ENCODE results near the gene VWC2. TPM values are rescaled to one million over a fixed set of nuclear protein-coding genes. Genes with fewer than 3 reads are reported as not detected.
"Not testable (repeated sequence)": the region's sequence is repeated elsewhere in the genome, so short reads cannot be mapped to it uniquely, and the experiment has no call there.

The VWC2 gene
- total RNA-seq, 2 donors from 2014 or later: 0.09 to 0.25 TPM

GRCh38 chr7:49839863-49840645 is 66.6 kb downstream of the VWC2 start:
- ATAC-seq (no peak), DNase-seq (no peak)
- intact Hi-C loops (cut with DNase I, micrococcal nuclease): no loop called here

DNA sequence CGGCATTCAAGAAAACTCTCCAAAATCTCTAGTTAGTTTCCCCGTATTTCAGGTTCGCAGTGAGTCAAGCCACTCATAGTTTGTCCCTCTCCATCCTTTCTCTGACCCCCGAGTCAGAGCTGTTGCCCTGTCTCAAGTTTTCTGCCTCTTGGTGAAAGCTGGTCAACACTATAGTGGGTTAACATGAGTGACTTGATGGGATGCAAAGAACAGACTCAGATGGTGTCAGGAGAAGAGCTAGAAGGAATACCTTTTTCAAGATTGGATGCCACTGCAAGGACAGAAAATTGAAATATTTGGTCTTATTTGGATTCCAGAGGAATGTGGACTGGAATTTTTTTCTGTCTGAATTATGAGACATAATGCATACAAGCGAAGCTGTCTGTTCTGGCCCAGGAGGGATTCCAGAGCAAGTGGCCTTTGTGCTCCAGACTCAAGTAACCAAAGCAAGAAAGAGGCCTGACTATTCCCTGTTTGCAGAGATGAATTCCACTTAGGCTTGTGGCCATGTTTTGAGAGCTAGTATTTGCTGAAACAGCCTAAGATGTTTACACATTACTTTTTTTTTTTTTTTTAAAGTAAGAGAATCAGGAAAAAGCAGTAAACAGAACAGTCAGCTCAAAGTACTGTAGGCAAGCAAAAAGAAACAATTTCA is 67.4 kb downstream of the VWC2 start:
- ATAC-seq (no peak), DNase-seq (no peak)
- intact Hi-C loops (cut with DNase I, micrococcal nuclease): no loop called here

DNA sequence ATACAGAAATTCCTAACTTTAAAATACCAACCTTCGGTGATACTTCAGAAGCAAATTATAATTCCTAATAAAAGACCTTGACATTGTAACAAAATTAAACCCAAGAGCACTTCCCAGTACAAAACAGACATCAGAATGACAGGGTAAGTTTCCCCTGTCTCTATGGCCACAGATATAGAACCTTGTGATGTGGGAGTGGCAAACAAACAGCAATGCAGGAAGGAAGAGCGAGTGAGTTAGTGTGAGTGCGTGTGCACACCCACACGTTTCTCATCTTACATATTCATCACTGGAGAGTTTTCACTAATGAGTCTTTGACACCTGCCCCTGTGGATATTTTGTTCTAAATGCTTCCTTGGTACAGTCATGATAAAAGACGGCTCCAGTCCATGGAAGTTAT is 72.2 kb downstream of the VWC2 start:
- intact Hi-C loops (cut with DNase I, micrococcal nuclease): no loop called here
- no peak for DNase-seq
- ATAC-seq: no peak

GRCh38 chr7:49848211-49848841 is 74.9 kb downstream of the VWC2 start:
- DNase-seq (no peak), ATAC-seq (no peak)
- intact Hi-C loops (cut with DNase I, micrococcal nuclease): no loop called here

GRCh38 chr7:49850921-49851613 is 77.6 kb downstream of the VWC2 start:
- DNase-seq: no peak
- no peak for ATAC-seq
- intact Hi-C loops (cut with DNase I, micrococcal nuclease): no loop called here

GRCh38 chr7:49851614-49851934 is 78.1 kb downstream of the VWC2 start:
- intact Hi-C loops (cut with DNase I, micrococcal nuclease); ATAC-seq; DNase-seq: not testable (repeated sequence)

- DNase-seq (peak in 1 of 2 donors; percentile 8), ATAC-seq (peak; percentile 69)
- intact Hi-C loops (cut with DNase I, micrococcal nuclease): no loop called here
Observed at GRCh38 chr7:49852619-49853462, 79.4 kb downstream of the VWC2 start.

DNA sequence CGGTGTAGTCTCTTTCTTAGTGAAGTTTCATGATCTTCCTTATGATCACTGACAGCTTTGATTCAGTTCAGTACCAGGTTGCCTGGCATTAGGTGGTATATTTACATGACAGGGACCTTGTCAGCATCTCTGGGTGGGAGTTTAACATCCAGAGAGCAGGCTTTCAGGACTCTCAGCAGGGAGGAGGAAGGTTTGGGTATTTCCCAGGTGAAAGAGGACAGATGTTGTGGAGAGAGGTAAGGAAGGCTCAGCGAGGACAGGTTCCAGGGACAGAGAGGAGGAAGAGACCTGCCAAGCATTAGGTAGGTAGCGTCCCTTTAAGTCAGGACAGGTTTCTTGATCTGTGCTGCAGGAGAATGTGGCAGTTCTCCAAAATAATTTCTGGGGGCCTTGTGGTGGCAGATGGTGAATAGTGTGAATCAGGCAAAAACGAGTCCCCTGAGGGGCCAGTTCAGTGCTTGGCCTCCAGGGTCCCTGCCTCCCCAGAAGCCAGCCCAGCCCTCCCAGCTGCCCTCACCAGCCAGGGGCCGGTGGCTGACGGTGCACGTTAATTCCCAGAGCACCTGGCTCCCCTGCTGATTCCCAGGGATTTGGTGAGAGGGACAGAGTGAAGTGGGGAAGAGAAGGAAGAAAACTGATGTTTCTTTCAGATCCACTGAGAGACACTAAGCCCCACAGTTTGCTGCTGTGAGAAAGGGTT is 82.0 kb downstream of the VWC2 start:
- intact Hi-C loops (cut with DNase I, micrococcal nuclease): no loop called here
- ATAC-seq (no peak), DNase-seq (no peak)

DNA sequence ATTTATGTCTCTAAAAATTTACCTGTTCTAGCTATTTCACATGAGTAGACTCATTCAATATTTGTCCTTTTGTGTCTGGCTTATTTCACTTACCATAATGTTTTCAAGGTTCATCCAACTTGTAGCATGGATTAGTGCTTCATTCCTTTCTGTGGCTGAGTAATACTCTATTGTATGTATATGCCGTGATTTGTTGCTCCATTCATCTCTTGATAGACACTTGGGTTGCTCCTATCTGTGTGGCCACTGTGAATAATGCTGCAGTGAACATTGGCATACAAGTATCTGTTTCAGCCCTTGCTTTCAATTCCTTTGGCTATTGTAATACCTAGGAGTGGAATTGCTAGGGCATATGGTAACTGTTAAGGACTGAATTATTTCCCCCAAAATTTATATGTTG is 86.9 kb downstream of the VWC2 start:
- no peak for ATAC-seq
- intact Hi-C loops (cut with DNase I, micrococcal nuclease): no loop called here

DNA sequence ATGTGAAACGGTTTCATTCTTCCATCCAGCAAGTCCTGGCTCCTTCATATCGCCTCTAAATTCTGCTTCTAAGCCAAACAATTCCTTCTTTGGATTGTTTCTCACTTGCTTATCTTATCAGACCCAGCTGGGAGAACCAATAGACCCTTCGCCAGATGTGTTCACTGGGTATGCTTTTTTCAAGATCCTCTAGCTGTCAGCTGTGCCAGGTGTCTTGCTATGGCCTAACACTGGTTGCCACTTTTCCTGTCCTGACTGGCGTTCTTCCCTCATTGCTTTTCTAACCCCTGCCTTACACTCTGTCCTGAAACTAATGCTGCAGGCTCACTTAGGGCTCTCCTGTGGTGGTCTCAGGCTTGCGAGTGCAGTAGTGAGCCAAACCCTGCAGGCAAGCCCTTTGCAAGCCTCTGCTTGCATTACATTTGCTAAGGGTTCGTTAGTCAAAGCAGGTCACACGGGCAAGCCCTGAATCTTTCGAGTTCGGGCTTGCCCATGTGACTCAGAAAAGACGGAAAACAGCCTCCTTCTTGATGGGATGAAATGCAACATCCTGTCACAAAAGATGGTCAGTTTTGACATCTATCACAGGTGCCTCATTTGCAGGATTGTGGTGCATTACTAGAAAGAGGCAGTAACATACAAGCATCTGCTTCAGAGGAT is 92.8 kb downstream of the VWC2 start:
- no peak for DNase-seq
- intact Hi-C loops (cut with DNase I, micrococcal nuclease): no loop called here
- no peak for ATAC-seq

More for the DNA sequence above, 86.9 kb downstream of the VWC2 start:
- no peak for DNase-seq

- intact Hi-C loops (cut with DNase I, micrococcal nuclease): no loop called here
- no peak for ATAC-seq
- DNase-seq: no peak
Observed at GRCh38 chr7:49866910-49867309, 93.5 kb downstream of the VWC2 start.

- ATAC-seq (no peak), DNase-seq (no peak)
- intact Hi-C loops (cut with DNase I, micrococcal nuclease): no loop called here
Observed at GRCh38 chr7:49873420-49873819, 100.0 kb downstream of the VWC2 start.

DNA sequence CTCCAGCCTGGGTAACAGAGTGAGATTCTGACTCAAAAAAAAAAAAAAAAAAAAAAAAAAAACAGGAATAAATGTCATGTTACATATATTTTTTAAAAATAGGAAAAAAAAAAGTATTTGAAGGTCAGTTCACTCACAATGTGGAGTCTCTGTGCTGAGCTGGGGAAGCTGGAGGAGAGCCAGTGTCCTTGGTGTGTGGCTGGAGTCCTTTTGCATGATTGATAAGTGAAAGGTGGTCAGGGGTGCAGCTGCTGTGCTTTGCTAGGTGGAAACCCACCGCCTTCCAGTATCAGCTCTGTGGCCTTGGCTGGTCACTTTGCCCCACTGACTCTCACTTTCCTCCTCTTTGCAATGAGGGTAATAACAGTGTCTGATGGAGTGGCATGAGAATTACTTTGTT is 101.9 kb downstream of the VWC2 start:
- ATAC-seq (no peak), DNase-seq (no peak)
- intact Hi-C loops (cut with DNase I, micrococcal nuclease): no loop called here

DNA sequence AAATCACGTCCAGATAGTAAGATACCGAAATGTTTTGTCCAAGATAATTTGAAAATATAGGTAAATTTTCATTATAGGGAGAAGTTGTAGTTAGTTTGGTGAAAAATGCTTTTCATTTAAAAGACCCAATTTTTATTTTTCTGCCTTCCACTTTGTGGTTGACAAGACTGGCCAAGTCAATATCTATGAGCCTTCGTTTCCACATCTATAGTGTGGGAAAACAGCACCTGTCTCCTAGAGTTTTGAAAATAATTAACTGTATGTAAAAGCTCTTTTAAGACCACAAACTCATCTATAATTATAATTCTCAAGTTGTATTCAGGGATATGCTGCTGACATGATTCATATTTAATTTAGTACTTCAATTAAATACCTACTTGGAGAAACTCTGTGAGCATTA is 102.8 kb downstream of the VWC2 start:
- intact Hi-C loops (cut with DNase I, micrococcal nuclease): no loop called here
- no peak for ATAC-seq

GRCh38 chr7:49878089-49878488 is 104.7 kb downstream of the VWC2 start:
- intact Hi-C loops (cut with DNase I, micrococcal nuclease): no loop called here
- DNase-seq: no peak
- no peak for ATAC-seq

More for the DNA sequence above, 102.8 kb downstream of the VWC2 start:
- no peak for DNase-seq

DNA sequence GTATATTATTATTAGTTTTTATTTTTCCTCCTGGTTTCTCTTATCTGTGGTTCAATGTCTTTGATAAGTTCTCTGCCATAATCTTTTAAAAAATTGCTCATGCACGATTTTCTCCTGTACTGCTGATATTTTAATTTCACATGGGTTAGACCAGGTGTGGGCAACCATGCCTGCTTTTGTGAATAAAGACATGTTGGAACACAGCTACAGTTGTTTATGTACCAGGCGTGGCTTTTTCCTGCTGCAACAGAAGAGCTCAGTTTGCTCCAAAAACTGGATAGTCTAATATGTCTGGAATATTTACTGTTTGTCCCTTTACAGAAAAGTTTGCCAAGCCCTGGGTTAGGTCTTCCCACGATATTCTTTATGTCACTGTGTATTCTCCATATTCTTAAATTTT is 105.2 kb downstream of the VWC2 start:
- no peak for DNase-seq
- ATAC-seq: no peak
- intact Hi-C loops (cut with DNase I, micrococcal nuclease): no loop called here

- DNase-seq: no peak
Observed at GRCh38 chr7:49883933-49884332, 110.5 kb downstream of the VWC2 start.

More at GRCh38 chr7:49883933-49884332, 110.5 kb downstream of the VWC2 start:
- no peak for ATAC-seq
- intact Hi-C loops (cut with DNase I, micrococcal nuclease): no loop called here
